GM13976 (cell line): Measurements from ENCODE around the gene KRTAP10-6.

Experiments
- DNase-seq: peaks from one replicate; pipeline ENCODE4 v3.0.0; 2012; ENCODE audit warnings: low spot score
- CTCF ChIP-seq: IDR thresholded peaks from 2 replicates; pipeline ENCODE4 v1.5.1; 2012; ENCODE audit warnings: borderline replicate concordance, mild to moderate bottlenecking; ENCODE audit not compliant: insufficient read depth; ENCODE audit errors: extremely low read depth, missing control alignments, control extremely low read depth
- in situ Hi-C: fragments of 300-500 bp; cut with MboI; formaldehyde crosslinking; loops from one replicate; pipeline ENCODE4 v1.12.0; 2022; ENCODE audit warnings: low sequenced_read_pairs, mixed read lengths, inconsistent platforms; ENCODE audit not compliant: unreplicated experiment

Gene KRTAP10-6

DNA sequence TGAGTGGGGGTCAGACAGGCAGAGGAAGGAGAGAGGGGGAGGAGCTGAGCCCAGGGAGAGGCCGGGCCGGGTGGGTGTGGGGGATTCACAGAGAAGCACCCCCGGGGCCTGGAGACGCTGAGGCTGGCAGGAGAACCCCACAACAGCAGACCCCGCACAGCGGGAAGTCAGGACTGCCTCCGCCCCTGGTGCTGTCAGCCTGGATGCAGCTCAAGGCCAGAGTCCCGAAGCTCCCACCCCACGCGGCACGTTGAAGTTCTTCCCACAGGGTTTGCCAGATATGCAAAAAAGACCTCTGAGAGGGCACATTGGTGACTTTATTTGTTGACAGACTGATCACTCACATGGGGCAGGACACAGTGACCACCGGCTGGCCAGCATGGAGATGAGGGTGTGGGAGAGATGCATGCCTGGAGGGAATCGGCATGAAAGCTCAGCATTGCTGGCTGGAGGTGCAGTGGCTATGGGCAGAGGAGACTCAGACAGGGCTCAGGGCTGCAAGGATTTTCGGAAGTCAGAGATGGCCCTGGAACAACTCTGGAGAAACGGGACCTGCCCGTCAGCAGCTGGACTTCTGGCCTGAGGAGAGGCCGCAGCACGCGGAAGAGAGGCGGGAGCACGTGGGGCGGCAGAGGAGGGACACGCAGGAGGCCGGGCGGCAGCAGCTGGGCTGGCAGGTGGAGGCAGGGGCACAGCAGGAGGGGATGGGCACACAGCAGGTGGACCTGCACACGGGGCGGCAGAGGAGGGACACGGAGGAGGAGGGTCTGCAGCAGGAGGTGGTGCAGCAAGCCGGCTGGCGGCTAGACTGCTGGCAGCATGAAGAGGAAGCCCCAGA is 34.6 kb downstream of the KRTAP10-6 start:
- no peak for DNase-seq
- TF ChIP-seq CTCF: no peak
- in situ Hi-C loops: no loop called here

- DNase-seq: no peak
- no peak for TF ChIP-seq CTCF
- in situ Hi-C loops: no loop called here
Measured at GRCh38 chr21:44556879-44557278, 35.4 kb downstream of the KRTAP10-6 start.

DNA sequence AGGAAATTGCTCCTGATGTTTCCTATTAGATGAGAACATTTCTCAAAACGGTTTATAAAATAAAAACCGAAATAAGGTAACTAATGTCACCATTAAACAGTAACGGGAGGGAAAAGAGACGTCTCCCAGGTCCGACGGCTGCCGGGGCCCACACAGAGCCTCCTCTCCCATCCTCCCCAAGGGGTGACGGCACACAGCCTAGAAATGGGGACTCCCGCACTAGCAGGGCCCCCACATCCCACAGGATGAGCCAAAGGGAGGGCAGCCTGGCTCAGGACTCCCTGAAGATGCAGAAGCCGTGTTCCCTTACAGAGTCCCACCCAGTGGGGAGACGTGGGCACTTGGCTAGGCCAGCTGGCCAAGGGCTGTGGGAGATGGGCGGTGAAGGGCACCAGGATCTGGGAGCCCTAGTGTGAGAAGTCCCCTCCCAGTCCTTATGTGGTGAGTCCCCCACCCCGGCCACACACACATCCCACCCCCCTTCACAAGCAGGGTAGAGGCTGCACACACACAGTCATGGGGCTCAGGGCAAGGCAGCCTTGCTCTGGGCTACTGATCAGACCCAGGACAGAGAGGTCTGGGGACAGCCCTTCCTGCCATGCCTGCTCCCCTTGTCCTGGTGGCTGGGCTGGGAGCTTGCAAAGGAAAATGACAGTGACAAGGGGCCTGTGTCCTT is 37.0 kb downstream of the KRTAP10-6 start:
- no peak for TF ChIP-seq CTCF
- no peak for DNase-seq
- in situ Hi-C loops: no loop called here

- in situ Hi-C loops: no loop called here
- no peak for TF ChIP-seq CTCF
- DNase-seq: no peak
Measured at GRCh38 chr21:44552681-44553080, 39.6 kb downstream of the KRTAP10-6 start.

GRCh38 chr21:44552136-44552535 is 40.2 kb downstream of the KRTAP10-6 start:
- TF ChIP-seq CTCF: no peak

GRCh38 chr21:44551340-44551961 is 40.9 kb downstream of the KRTAP10-6 start, which contains the start of gene KRTAP10-2:
KRTAP10-2 (minus strand) TSS chr21:44551505; CDS start chr21:44551458, 47 bp downstream.
- DNase-seq: no peak
- in situ Hi-C loops: no loop called here
- no peak for TF ChIP-seq CTCF

More at GRCh38 chr21:44552136-44552535, 40.2 kb downstream of the KRTAP10-6 start:
- DNase-seq: no peak
- in situ Hi-C loops: no loop called here
